HCT116 (cell line): ENCODE data around the gene MBD3. TPM values are rescaled to one million over a fixed set of nuclear protein-coding genes. Genes with fewer than 3 reads are reported as not detected.

Source experiments
- ATAC-seq: fragments of 200-7000 bp; cut with Tn5 transposase; 2 replicates; pipeline ENCODE4 v1.9.1; 2020; ENCODE audit warnings: mild to moderate bottlenecking, moderate library complexity
- BruUV-seq: library from RNA; stranded (reverse); fragments of 400-500 nt; replicated peaks from 2 replicates; lab custom pipeline; 2021; lab: Mats Ljungman, UMichigan
- CTCF ChIA-PET: fragments of 300-600 bp; sonication (Branson Sonifier 250); formaldehyde crosslinking; loops from one replicate; lab custom pipeline; 2021; ENCODE audit warnings: antibody characterized with exemption; lab: Charles Lee
- POLR2A ChIA-PET: fragments of 300-600, 350-600 bp; sonication (Branson Sonifier 250); formaldehyde crosslinking; loops from one replicate; lab custom pipeline; 2021; ENCODE audit warnings: antibody characterized with exemption; lab: Charles Lee
- RAD21 ChIA-PET, 2 experiments: fragments of 300-600 bp; sonication (Branson Sonifier 250); formaldehyde crosslinking; loops; one replicate each; lab custom pipeline; 2023; ENCODE audit warnings: low total read pairs in 2 of 2; ENCODE audit not compliant: uncharacterized antibody in 2 of 2, unreplicated experiment in 2 of 2, low non-redundant PET in 1 of 2; lab: Charles Lee
- DNase-seq: peaks from one replicate; pipeline ENCODE4 v3.0.0-alpha.2; 2010; ENCODE audit warnings: low read depth, low spot score
- H2AFZ ChIP-seq: fragments of 200-600 bp; shearing (Covaris generic), sonication (generic); 2 replicates; pipeline ENCODE4 v1.6.1; 2017; ENCODE audit warnings: low read depth, mixed run types, mixed read lengths, antibody characterized with exemption, low read length; ENCODE audit not compliant: poor library complexity, severe bottlenecking
- H3K27ac ChIP-seq: 2 replicates; pipeline ENCODE4 v1.5.1; 2012; ENCODE audit warnings: low read depth, low read length
- H3K27me3 ChIP-seq: fragments of 200-600 bp; sonication (generic); 2 replicates; pipeline ENCODE4 v1.6.1; 2016; ENCODE audit warnings: mixed run types, low read length, mixed read lengths; ENCODE audit not compliant: insufficient read depth
- H3K36me3 ChIP-seq, 2 experiments: fragments of 200-500 bp in 1 of 2; fragments of 200-600 bp in 1 of 2; sonication (Bioruptor generic) in 1 of 2; sonication (generic) in 1 of 2; 2 replicates each; pipeline versions ENCODE4 v1.5.1 to v1.6.1; 2014 to 2016; ENCODE audit warnings: low read length in 2 of 2, inconsistent platforms in 1 of 2, mixed read lengths in 1 of 2, mixed run types in 1 of 2; ENCODE audit not compliant: insufficient read depth in 2 of 2, control insufficient read depth in 1 of 2
- H3K4me1 ChIP-seq, 2 experiments: fragments of 200-600 bp in 1 of 2; sonication (generic) in 1 of 2; 2 replicates each; pipeline versions ENCODE4 v1.5.1 to v1.6.1; 2012 to 2017; ENCODE audit warnings: low read length in 2 of 2, inconsistent platforms in 1 of 2, mild to moderate bottlenecking in 1 of 2, mixed read lengths in 1 of 2, mixed run types in 1 of 2, moderate library complexity in 1 of 2; ENCODE audit not compliant: insufficient read depth in 2 of 2, control insufficient read depth in 1 of 2
- H3K4me2 ChIP-seq: fragments of 200-600 bp; sonication (generic); 2 replicates; pipeline ENCODE4 v1.6.1; 2017; ENCODE audit warnings: mixed run types, low read length, mixed read lengths
- H3K4me3 ChIP-seq, 2 experiments: fragments of 200-600 bp in 1 of 2; sonication (generic) in 1 of 2; replicated peaks in 1 of 2; 2 replicates each; pipeline ENCODE4 v1.5.1; 2011 to 2016; ENCODE audit warnings: low read length in 2 of 2, control low read depth in 1 of 2, low read depth in 1 of 2, mild to moderate bottlenecking in 1 of 2, mixed read lengths in 1 of 2, mixed run types in 1 of 2
- H3K79me2 ChIP-seq: fragments of 200-600 bp; sonication (generic); 2 replicates; pipeline ENCODE4 v1.6.1; 2017; ENCODE audit warnings: mild to moderate bottlenecking, mixed run types, low read length, moderate library complexity, mixed read lengths; ENCODE audit not compliant: insufficient read depth
- H3K9ac ChIP-seq: fragments of 200-600 bp; sonication (generic); 2 replicates; pipeline ENCODE4 v1.6.1; 2016; ENCODE audit warnings: low read length, mixed read lengths
- H3K9me2 ChIP-seq: fragments of 200-600 bp; sonication (generic), shearing (Covaris generic); 2 replicates; pipeline ENCODE4 v1.6.1; 2017; ENCODE audit warnings: mixed run types, mild to moderate bottlenecking, moderate library complexity; ENCODE audit not compliant: insufficient read depth
- H3K9me3 ChIP-seq, 2 experiments: fragments of 200-500 bp in 1 of 2; fragments of 200-600 bp in 1 of 2; sonication (Bioruptor generic) in 1 of 2; sonication (generic) in 1 of 2; 2 replicates each; pipeline ENCODE4 v1.6.1; 2014 to 2017; ENCODE audit warnings: low read length in 2 of 2, mixed read lengths in 2 of 2, inconsistent platforms in 1 of 2, low read depth in 1 of 2, mild to moderate bottlenecking in 1 of 2, mixed run types in 1 of 2, moderate library complexity in 1 of 2; ENCODE audit not compliant: control insufficient read depth in 1 of 2, insufficient read depth in 1 of 2
- H4K20me1 ChIP-seq: fragments of 200-600 bp; sonication (generic), shearing (Covaris generic); 2 replicates; pipeline ENCODE4 v1.6.1; 2017; ENCODE audit warnings: mixed run types, mild to moderate bottlenecking, moderate library complexity; ENCODE audit not compliant: insufficient read depth
- POLR2A ChIP-seq: IDR thresholded peaks from 2 replicates; pipeline ENCODE4 v1.7.0; 2011; ENCODE audit warnings: borderline replicate concordance; ENCODE audit not compliant: insufficient read depth, insufficient read length; ENCODE audit errors: extremely low read depth
- RAD21 ChIP-seq: IDR thresholded peaks from 2 replicates; pipeline ENCODE4 v1.6.1; 2012; ENCODE audit warnings: low read depth, mild to moderate bottlenecking
- REST ChIP-seq: IDR thresholded peaks from 2 replicates; pipeline ENCODE4 v1.6.1; 2012; ENCODE audit warnings: low read depth
- SP1 ChIP-seq: IDR thresholded peaks from 2 replicates; pipeline ENCODE4 v1.6.1; 2012; ENCODE audit warnings: low read depth
- SRF ChIP-seq: IDR thresholded peaks from 2 replicates; pipeline ENCODE4 v1.6.1; 2012; ENCODE audit warnings: low read depth
- TCF7L2 ChIP-seq: IDR thresholded peaks from 2 replicates; pipeline ENCODE4 v1.7.0; 2011; ENCODE audit warnings: borderline replicate concordance, inconsistent platforms; ENCODE audit not compliant: insufficient read depth, insufficient read length; ENCODE audit errors: extremely low read depth
- ZBTB33 ChIP-seq: IDR thresholded peaks from 2 replicates; pipeline ENCODE4 v1.6.1; 2011; ENCODE audit warnings: mild to moderate bottlenecking, low read length, moderate library complexity; ENCODE audit not compliant: insufficient replicate concordance; ENCODE audit errors: extremely low read depth
- intact Hi-C: fragments of 100-400 bp; cut with micrococcal nuclease; formaldehyde crosslinking; loops from 2 replicates; pipeline ENCODE4 v1.10.0; 2022
- total RNA-seq: library from RNA; stranded (reverse); gene quantifications from one replicate; pipeline ENCODE4 v1.2.1, GENCODE V29; 2021; ENCODE audit not compliant: unreplicated experiment

Gene MBD3
- total RNA-seq, 1 experiment from 2014 or later: 85.7 TPM

DNA sequence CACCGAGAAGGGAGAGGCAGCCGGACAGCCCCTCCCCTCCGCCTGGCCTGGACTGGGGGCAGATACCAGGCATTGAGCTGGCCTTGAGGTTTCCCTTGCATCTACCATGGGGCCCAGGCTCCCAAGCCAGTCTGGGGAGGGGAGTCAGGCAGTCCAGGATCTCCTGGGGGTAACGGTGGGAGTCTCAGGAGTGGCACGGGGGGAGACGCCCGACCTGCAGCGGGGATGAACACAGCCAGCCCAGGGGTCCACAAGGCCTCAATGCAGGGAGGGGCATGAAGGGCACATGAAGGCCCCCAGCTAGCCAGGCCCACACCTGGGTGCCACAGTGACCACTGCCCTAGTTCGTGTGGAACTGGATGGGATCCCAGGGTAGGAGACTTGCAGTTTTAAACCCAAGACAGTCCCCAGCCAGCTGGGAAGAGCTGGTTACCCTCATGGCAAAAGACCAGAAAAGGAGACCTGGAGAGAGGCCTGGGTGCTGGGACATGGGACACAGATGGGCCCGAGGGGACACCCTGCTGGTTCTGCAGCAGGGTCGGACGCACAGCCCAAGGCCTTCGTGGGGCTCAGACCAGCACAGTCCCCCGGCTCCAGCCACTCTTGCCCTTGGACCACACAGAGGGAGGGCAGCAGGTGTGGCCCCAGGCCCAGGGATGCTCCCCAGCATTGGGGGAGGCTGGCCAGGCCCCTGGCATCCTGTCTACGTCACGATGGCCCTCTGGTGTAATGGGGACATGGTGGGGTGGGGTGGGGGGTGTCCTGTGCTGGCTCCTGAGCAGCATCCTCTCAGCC is 17.2 kb upstream of the MBD3 start:
- no peak overlapping the region for H3K4me3 ChIP-seq
- H4K20me1 ChIP-seq: no peaks in the 10 kb centered on the region
- ChIA-PET POLR2A (no interaction called here), CTCF (no interaction called here), RAD21 (no interaction called here)
- ATAC-seq: no peak
- H3K4me2 ChIP-seq: no peak overlapping the region
- BruUV-seq: no TSS peak
- DNase-seq: no peak
- H3K27me3 ChIP-seq: no peaks in the 10 kb centered on the region
- intact Hi-C loops: loop anchor here (10.0 kb wide), 1 partner anchor 205 kb away; the partner anchor contains the start of gene ATP8B3
- no peak overlapping the region; the same call in 1 of the 2 replicates for H3K27ac ChIP-seq
- H3K36me3 ChIP-seq: peaks cover 14 to 21% of the 10 kb centered on the region in 2 experiments; a peak in 3 of 4 replicates
- H3K79me2 ChIP-seq: peaks cover 4% of the 10 kb centered on the region
- H3K9me3 ChIP-seq: no peaks in the 10 kb centered on the region
- no peaks in the 10 kb centered on the region for H3K9me2 ChIP-seq
- H3K9ac ChIP-seq: no peak overlapping the region
- peaks cover 7 to 30% of the 10 kb centered on the region in 2 experiments; a peak in 3 of 4 replicates for H3K4me1 ChIP-seq
- TF ChIP-seq TCF7L2: no peak
- no peak overlapping the region for H2AFZ ChIP-seq

DNA sequence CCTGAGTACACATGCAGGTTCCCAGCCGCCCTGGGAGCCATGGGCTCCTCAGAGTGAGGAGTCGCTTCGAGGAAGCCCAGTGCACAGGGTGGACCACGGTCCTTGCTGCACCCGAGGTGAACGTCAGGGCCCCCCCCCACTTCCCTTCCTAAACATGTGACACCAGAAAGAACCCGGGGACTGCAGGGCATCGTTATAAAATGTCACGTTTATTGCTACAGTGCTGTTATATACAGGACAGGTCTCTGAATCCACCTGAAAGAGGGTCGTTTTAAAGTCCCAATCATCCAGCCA is 16.4 kb upstream of the MBD3 start:
- POLR2A ChIA-PET: no interaction called here
- Histone ChIP-seq H3K27me3 (no peaks in the 10 kb centered on the region), H3K36me3 (peaks cover 7 to 16% of the 10 kb centered on the region in 2 experiments; a peak in 3 of 4 replicates), H3K4me2 (no peak overlapping the region), H4K20me1 (no peaks in the 10 kb centered on the region), H3K27ac (no peak overlapping the region; the same call in 1 of the 2 replicates), H3K4me1 (peaks cover 7 to 32% of the 10 kb centered on the region in 2 experiments; a peak in 3 of 4 replicates), H3K79me2 (peaks cover 12% of the 10 kb centered on the region), H3K4me3 (no peak overlapping the region), H3K9me2 (no peaks in the 10 kb centered on the region), H2AFZ (no peak overlapping the region), H3K9ac (no peak overlapping the region), H3K9me3 (no peaks in the 10 kb centered on the region)
- CTCF ChIA-PET: no interaction called here
- intact Hi-C loops: loop anchor here (10.0 kb wide), 1 partner anchor 206 kb away; the partner anchor contains the start of gene ATP8B3
- DNase-seq (no peak), ATAC-seq (no peak)
- no TSS peak for BruUV-seq
- TF ChIP-seq ZBTB33: no peak
- TF ChIP-seq POLR2A: no peak
- no peak for TF ChIP-seq REST
- no peak for TF ChIP-seq SRF
- no peak for TF ChIP-seq SP1
- TF ChIP-seq RAD21: no peak
- RAD21 ChIA-PET: no interaction called here
